Measurements from ENCODE around the gene RBM38.

RBM38 gene

DNA sequence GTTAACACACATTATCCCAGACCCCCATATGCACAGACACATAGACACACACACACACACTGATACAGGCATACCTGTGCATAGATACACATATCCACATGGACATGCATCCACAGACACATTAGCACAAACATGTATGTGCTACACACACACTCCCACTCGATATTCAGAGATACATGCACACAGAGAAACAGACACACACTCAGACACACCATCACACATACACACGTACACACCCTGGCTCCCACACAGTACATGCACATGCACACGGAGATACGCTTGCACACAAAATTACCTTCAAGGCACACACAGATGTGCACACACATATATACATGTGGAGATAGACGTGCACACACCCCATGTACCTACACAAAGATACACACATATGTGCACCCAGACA is 19.7 kb downstream of the RBM38 start:
- no peak overlapping the region for H3K27ac ChIP-seq (ENCODE audit: low read length)
- peaks cover 81% of the 10 kb centered on the region for H4K20me1 ChIP-seq (ENCODE audit: insufficient read depth, low read length)
- no peaks in the 10 kb centered on the region for H3K79me2 ChIP-seq (ENCODE audit: insufficient read depth, low read length)
- no peaks in the 10 kb centered on the region for H3K9me3 ChIP-seq (ENCODE audit: insufficient read depth, low read length, severe bottlenecking)
- H3K9ac ChIP-seq (ENCODE audit: low read depth, low read length), result no peak overlapping the region
- TF ChIP-seq, protein P1, sequence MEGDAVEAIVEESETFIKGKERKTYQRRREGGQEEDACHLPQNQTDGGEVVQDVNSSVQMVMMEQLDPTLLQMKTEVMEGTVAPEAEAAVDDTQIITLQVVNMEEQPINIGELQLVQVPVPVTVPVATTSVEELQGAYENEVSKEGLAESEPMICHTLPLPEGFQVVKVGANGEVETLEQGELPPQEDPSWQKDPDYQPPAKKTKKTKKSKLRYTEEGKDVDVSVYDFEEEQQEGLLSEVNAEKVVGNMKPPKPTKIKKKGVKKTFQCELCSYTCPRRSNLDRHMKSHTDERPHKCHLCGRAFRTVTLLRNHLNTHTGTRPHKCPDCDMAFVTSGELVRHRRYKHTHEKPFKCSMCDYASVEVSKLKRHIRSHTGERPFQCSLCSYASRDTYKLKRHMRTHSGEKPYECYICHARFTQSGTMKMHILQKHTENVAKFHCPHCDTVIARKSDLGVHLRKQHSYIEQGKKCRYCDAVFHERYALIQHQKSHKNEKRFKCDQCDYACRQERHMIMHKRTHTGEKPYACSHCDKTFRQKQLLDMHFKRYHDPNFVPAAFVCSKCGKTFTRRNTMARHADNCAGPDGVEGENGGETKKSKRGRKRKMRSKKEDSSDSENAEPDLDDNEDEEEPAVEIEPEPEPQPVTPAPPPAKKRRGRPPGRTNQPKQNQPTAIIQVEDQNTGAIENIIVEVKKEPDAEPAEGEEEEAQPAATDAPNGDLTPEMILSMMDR (IDR thresholded peaks at IDR 0.05; ENCODE audit: borderline replicate concordance, extremely low read depth, low read length, poor library complexity, severe bottlenecking), result no peak
- TF ChIP-seq EZH2 (IDR thresholded peaks at IDR 0.05; ENCODE audit: borderline replicate concordance, low read depth, low read length, severe bottlenecking), result no peak
- H2AFZ ChIP-seq (ENCODE audit: low read depth, low read length), result no peak overlapping the region
- no peak overlapping the region for H3K4me2 ChIP-seq (ENCODE audit: insufficient read depth, low read length)
- no peaks in the 10 kb centered on the region for H3K4me1 ChIP-seq (ENCODE audit: insufficient read depth, low read length)
- DNase-seq (no peak), ATAC-seq (ENCODE audit: insufficient read depth, low read depth) (no peak)
- peaks cover 3% of the 10 kb centered on the region; the same call in 1 of the 2 replicates for H3K36me3 ChIP-seq (ENCODE audit: insufficient read depth, low read length)
- no peak overlapping the region for H3K4me3 ChIP-seq (ENCODE audit: low read depth in 1 of 2, low read length in 2 of 2)
- H3K27me3 ChIP-seq (ENCODE audit: insufficient read depth, low read length, poor library complexity), result peaks cover 7% of the 10 kb centered on the region

DNA sequence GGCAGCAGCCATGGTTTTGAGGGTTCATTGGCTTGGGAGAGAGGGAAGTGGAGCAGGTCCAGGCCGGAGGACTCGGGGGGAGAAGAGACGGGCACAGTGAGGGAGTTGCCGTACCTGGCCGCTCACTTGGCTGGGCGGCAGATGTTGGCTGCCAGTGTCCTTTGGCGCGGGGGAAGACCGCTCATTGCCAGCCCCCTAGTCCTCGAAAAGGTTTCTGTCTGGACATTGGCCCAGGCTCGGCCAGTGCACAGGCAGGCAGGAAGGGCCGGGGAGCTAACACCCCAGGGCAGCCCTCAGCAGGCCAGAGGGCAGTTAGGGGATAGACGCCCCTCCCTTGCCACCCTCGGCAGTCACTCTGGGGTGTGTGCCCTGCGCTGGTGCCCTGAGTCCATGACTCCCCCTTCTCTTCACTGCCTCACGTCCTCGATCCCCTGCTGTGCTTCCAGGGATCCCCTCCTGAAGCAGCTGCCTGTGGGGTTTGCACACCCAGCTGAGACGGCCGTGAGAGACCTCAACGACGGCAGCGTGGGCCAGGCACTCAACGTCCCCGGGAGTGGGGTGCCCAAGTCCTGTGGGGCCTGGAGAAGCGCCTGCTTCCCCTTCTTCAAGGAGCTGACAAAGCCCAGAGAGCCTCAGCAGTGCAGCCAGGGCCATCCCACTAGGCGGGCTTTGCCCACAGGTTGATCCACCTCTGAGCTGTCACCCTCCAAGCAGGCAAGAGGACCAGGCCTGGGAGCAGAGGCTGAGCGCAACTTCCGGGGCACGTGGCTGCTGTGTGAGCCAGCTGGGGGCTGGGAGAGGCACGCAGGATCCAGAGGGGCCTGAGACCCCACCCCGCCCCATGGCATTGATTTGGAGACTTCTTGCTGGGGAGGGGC is 20.4 kb downstream of the RBM38 start:
- H3K27ac ChIP-seq (ENCODE audit: low read length), result no peak overlapping the region
- TF ChIP-seq, protein P1 (IDR thresholded peaks at IDR 0.05; ENCODE audit: borderline replicate concordance, extremely low read depth, low read length, poor library complexity, severe bottlenecking), result no peak
- no peak for TF ChIP-seq EZH2 (IDR thresholded peaks at IDR 0.05; ENCODE audit: borderline replicate concordance, low read depth, low read length, severe bottlenecking)

DNA sequence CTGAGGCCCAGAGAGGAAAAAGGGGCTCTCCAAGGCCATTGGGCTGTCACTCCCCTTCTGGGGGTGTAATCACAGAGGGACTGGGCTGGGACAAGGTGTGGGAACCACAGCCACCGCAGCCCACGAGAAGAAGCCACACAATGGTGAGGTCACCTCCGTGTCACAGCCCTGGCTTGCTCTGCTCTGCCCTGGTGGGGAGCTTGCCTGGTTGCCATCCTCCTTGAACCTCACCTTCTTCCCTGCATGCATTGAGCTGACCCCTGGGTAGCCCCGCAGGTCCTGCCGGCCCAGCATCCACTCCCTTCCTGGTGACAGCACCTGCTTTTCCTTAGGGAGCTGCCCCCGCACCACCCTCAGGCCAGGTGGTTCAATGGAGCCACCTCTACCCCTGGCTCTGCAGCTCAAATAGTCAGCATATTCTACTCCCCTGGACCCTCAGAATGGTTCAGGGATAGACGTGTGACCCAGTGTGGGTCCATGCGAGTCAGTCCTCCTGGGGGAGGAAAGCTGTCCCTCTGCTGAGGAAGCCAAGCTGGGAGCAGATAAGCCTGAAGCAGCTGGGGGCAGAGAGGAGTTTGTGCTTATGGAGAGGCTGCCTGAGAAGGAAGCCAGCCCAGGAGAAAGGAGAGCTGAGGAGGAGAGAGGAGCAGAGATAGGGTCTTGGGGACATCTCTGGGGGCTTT is 21.3 kb downstream of the RBM38 start:
- H3K27ac ChIP-seq (ENCODE audit: low read length), result no peak overlapping the region
- no peak overlapping the region for H3K9ac ChIP-seq (ENCODE audit: low read depth, low read length)
- no peak overlapping the region for H2AFZ ChIP-seq (ENCODE audit: low read depth, low read length)
- H3K36me3 ChIP-seq (ENCODE audit: insufficient read depth, low read length), result no peaks in the 10 kb centered on the region; the same call in 1 of the 2 replicates
- no peaks in the 10 kb centered on the region for H3K79me2 ChIP-seq (ENCODE audit: insufficient read depth, low read length)
- H3K4me2 ChIP-seq (ENCODE audit: insufficient read depth, low read length), result no peak overlapping the region
- TF ChIP-seq, protein P1 (IDR thresholded peaks at IDR 0.05; ENCODE audit: borderline replicate concordance, extremely low read depth, low read length, poor library complexity, severe bottlenecking), result no peak
- TF ChIP-seq EZH2 (IDR thresholded peaks at IDR 0.05; ENCODE audit: borderline replicate concordance, low read depth, low read length, severe bottlenecking), result no peak
- H4K20me1 ChIP-seq (ENCODE audit: insufficient read depth, low read length), result peaks cover 77% of the 10 kb centered on the region
- DNase-seq (no peak), ATAC-seq (ENCODE audit: insufficient read depth, low read depth) (no peak)
- H3K27me3 ChIP-seq (ENCODE audit: insufficient read depth, low read length, poor library complexity), result peaks cover 15% of the 10 kb centered on the region
- no peaks in the 10 kb centered on the region for H3K9me3 ChIP-seq (ENCODE audit: insufficient read depth, low read length, severe bottlenecking)
- H3K4me3 ChIP-seq (ENCODE audit: low read depth in 1 of 2, low read length in 2 of 2), result no peak overlapping the region
- no peaks in the 10 kb centered on the region for H3K4me1 ChIP-seq (ENCODE audit: insufficient read depth, low read length)

More for the DNA sequence above, 20.4 kb downstream of the RBM38 start:
- DNase-seq, result no peak
- Histone ChIP-seq H3K4me3 (ENCODE audit: low read depth in 1 of 2, low read length in 2 of 2) (no peak overlapping the region), H3K4me2 (ENCODE audit: insufficient read depth, low read length) (no peak overlapping the region), H3K79me2 (ENCODE audit: insufficient read depth, low read length) (no peaks in the 10 kb centered on the region), H3K36me3 (ENCODE audit: insufficient read depth, low read length) (no peaks in the 10 kb centered on the region; the same call in 1 of the 2 replicates), H4K20me1 (ENCODE audit: insufficient read depth, low read length) (peaks cover 82% of the 10 kb centered on the region), H2AFZ (ENCODE audit: low read depth, low read length) (no peak overlapping the region), H3K4me1 (ENCODE audit: insufficient read depth, low read length) (no peaks in the 10 kb centered on the region), H3K9ac (ENCODE audit: low read depth, low read length) (no peak overlapping the region), H3K27me3 (ENCODE audit: insufficient read depth, low read length, poor library complexity) (peaks cover 13% of the 10 kb centered on the region), H3K9me3 (ENCODE audit: insufficient read depth, low read length, severe bottlenecking) (no peaks in the 10 kb centered on the region)
- no peak for ATAC-seq (ENCODE audit: insufficient read depth, low read depth)

Data from DND-41 (cell line).